DND-41 (cell line): Measurements from ENCODE around the gene SIN3B.

Experiments
- CTCF ChIP-seq: IDR thresholded peaks from 2 replicates; pipeline ENCODE4 v1.5.1; 2012; ENCODE audit warnings: borderline replicate concordance, low read length, moderate library complexity, mild to moderate bottlenecking; ENCODE audit not compliant: poor library complexity, severe bottlenecking; ENCODE audit errors: extremely low read depth
- EZH2 ChIP-seq: IDR thresholded peaks from 3 replicates; pipeline ENCODE4 v1.6.1; 2012; ENCODE audit warnings: borderline replicate concordance, low read depth, mild to moderate bottlenecking, moderate library complexity, low read length, inconsistent platforms; ENCODE audit not compliant: severe bottlenecking

- TF ChIP-seq CTCF, result no peak
- TF ChIP-seq EZH2, result no peak
Measured at GRCh38 chr19:16829010-16829821, at the start of gene SIN3B.
